CD8-positive, alpha-beta memory T cell (primary cell): ENCODE measurements around the gene TGIF2. TPM values are rescaled to one million over a fixed set of nuclear protein-coding genes. Genes with fewer than 3 reads are reported as not detected.
A peak's percentile ranks its signal among the peaks of the same experiment; 100 is the strongest.
"Not testable (repeated sequence)": the region's sequence is repeated elsewhere in the genome, so short reads cannot be mapped to it uniquely, and the experiment has no call there.

Source experiments
- CTCF ChIA-PET: fragments of 350-600 bp; sonication (Branson Sonifier 250); formaldehyde crosslinking; loops from one replicate; lab custom pipeline; 2021; ENCODE audit warnings: antibody characterized with exemption; lab: Charles Lee
- POLR2A ChIA-PET: fragments of 350-600 bp; sonication (Branson Sonifier 250); formaldehyde crosslinking; loops from one replicate; lab custom pipeline; 2021; ENCODE audit warnings: antibody characterized with exemption; lab: Charles Lee
- DNase-seq, 5 donors: peaks; one replicate each; pipeline versions ENCODE4 v3.0.0 to v3.0.0-alpha.2; 2020 to 2022; ENCODE audit warnings: mixed read lengths in 1 of 5
- H3K27ac ChIP-seq: one replicate; pipeline ENCODE4 v1.7.0; 2013; ENCODE audit warnings: low read depth, mild to moderate bottlenecking, low read length, moderate library complexity
- H3K27me3 ChIP-seq: 2 replicates; pipeline ENCODE4 v1.7.0; 2013; ENCODE audit warnings: low read length, mild to moderate bottlenecking; ENCODE audit not compliant: insufficient read depth, poor library complexity, severe bottlenecking
- H3K36me3 ChIP-seq: 2 replicates; pipeline ENCODE4 v1.7.0; 2013; ENCODE audit warnings: mild to moderate bottlenecking, low read length, moderate library complexity; ENCODE audit not compliant: insufficient read depth
- H3K4me1 ChIP-seq: 2 replicates; pipeline ENCODE4 v1.7.0; 2013; ENCODE audit warnings: mild to moderate bottlenecking, low read length, moderate library complexity; ENCODE audit not compliant: insufficient read depth
- H3K4me3 ChIP-seq: 2 replicates; pipeline ENCODE4 v1.7.0; 2013; ENCODE audit warnings: mild to moderate bottlenecking, low read length
- H3K9me3 ChIP-seq: 2 replicates; pipeline ENCODE4 v1.7.0; 2013; ENCODE audit warnings: mild to moderate bottlenecking, low read length
- H3K27ac Mint-ChIP-seq, 8 donors: one replicate each; pipeline ENCODE4 v1.8.0; 2020 to 2021; ENCODE audit warnings: mixed read lengths in 8 of 8, mild to moderate bottlenecking in 6 of 8, inconsistent platforms in 3 of 8, moderate library complexity in 3 of 8
- H3K27me3 Mint-ChIP-seq, 2 donors: one replicate each; pipeline ENCODE4 v1.8.0; 2020 to 2021; ENCODE audit warnings: mixed read lengths in 2 of 2, mild to moderate bottlenecking in 1 of 2, moderate library complexity in 1 of 2
- H3K36me3 Mint-ChIP-seq, 3 donors: one replicate each; pipeline ENCODE4 v1.8.0; 2020 to 2021; ENCODE audit warnings: mixed read lengths in 3 of 3, inconsistent platforms in 1 of 3, mild to moderate bottlenecking in 1 of 3
- H3K4me1 Mint-ChIP-seq, 3 donors: one replicate each; pipeline ENCODE4 v1.8.0; 2020 to 2021; ENCODE audit warnings: mixed read lengths in 3 of 3, inconsistent platforms in 1 of 3, mild to moderate bottlenecking in 1 of 3
- H3K4me3 Mint-ChIP-seq, 7 donors: one replicate each; pipeline ENCODE4 v1.8.0; 2020 to 2021; ENCODE audit warnings: mixed read lengths in 7 of 7, mild to moderate bottlenecking in 6 of 7, moderate library complexity in 4 of 7, inconsistent platforms in 2 of 7
- H3K9me3 Mint-ChIP-seq, 5 donors: one replicate each; pipeline ENCODE4 v1.8.0; 2020 to 2022; ENCODE audit warnings: mixed read lengths in 5 of 5, mild to moderate bottlenecking in 3 of 5, moderate library complexity in 2 of 5, inconsistent platforms in 1 of 5
- polyA plus RNA-seq: library from polyadenylated mRNA; unstranded; fragments of 300-500 nt; fragmentation: Illumina TruSeq; gene quantifications from one replicate; pipeline ENCODE4 v1.2.3, GENCODE V29; 2021
- total RNA-seq, 2 experiments: library from RNA; stranded (reverse); gene quantifications; one replicate each; pipeline ENCODE4 v1.2.3, GENCODE V29; 2021

TGIF2 gene
- total and polyA plus RNA-seq, 3 experiments from 2014 or later: 24.6 to 49.8 (median 46.1) TPM

- Mint-ChIP-seq H3K4me3 (peak overlapping the region in 1 of 7 donors; percentile 27), H3K9me3 (no peaks in the 10 kb centered on the region), H3K27ac (no peak overlapping the region), H3K4me1 (peaks cover 0 to 3% (median 0%) of the 10 kb centered on the region in 3 donors), H3K27me3 (no peaks in the 10 kb centered on the region), H3K36me3 (no peaks in the 10 kb centered on the region)
- Histone ChIP-seq H3K4me3 (no peak overlapping the region), H3K36me3 (no peaks in the 10 kb centered on the region), H3K27me3 (no peaks in the 10 kb centered on the region), H3K27ac (no peak overlapping the region), H3K9me3 (no peaks in the 10 kb centered on the region), H3K4me1 (no peaks in the 10 kb centered on the region)
- CTCF ChIA-PET: interaction anchor here (0.7 to 1.9 kb wide), 3 partner anchors 41 to 388 kb away, joined by 3 to 4 read pairs (median 3); no protein-coding TSS in a partner anchor
- no peak for DNase-seq
- POLR2A ChIA-PET: no interaction called here
These were observed 22.6 kb upstream of the TGIF2 start for GRCh38 chr20:36550790-36551299.

DNA sequence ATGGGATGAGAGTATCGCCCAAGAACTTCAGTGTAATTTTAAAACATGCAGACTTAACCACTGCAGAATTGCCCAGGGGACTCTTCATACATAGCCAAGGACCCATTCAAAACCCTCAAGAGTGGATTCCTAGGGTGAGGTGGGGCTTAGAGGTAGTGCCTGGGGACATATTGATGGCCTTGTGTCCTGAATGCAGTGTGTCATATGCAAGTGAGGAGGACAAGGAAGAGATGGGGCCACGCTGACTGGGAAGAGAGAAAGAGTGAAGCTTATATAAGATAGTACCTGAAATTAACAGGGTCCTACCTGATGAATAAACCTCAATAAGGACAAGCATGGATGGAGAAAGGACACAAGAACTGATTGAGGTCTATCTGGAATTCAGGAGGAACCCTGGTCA is 18.1 kb upstream of the TGIF2 start:
- H3K27ac Mint-ChIP-seq: no peak overlapping the region

DNA sequence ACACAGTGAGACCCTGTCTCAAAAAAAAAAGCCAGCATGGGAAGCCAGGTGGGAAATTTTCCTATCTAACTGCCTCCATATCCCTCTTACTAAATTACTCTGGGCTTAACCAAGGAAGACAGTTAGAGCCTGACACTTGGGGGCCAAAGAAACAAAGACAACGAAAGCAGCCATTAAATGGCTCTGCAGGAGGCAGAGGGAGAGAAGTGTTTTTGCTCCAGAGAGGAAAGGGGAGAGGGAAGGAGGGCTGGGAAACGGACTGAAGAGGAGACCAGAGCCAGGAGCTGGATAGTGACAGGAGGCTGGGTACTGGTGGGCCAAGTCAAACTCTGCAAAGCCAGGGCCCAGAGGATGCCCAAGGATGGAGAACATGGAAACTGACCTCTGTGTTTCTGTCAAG is 10.7 kb upstream of the TGIF2 start:
- Mint-ChIP-seq H3K27me3 (peaks cover 0 to 1% of the 10 kb centered on the region in 2 donors), H3K27ac (peak overlapping the region in 2 of 8 donors; percentile 28 to 68), H3K9me3 (peaks cover 3 to 16% (median 9%) of the 10 kb centered on the region in 5 donors), H3K4me3 (no peak overlapping the region), H3K36me3 (peaks cover 0 to 2% (median 1%) of the 10 kb centered on the region in 3 donors), H3K4me1 (peaks cover 20 to 21% (median 21%) of the 10 kb centered on the region in 3 donors)
- ChIA-PET CTCF (interaction anchor here (0.9 kb wide), 1 partner anchor 11 kb away, joined by 3 read pairs; the partner anchor contains the start of gene TGIF2), POLR2A (no interaction called here)
- peaks cover 7% of the 10 kb centered on the region for H3K9me3 ChIP-seq
- H3K27ac ChIP-seq: no peak overlapping the region
- no peaks in the 10 kb centered on the region for H3K36me3 ChIP-seq
- DNase-seq: no peak
- peaks cover 7% of the 10 kb centered on the region for H3K4me1 ChIP-seq
- H3K4me3 ChIP-seq: no peak overlapping the region
- H3K27me3 ChIP-seq: no peaks in the 10 kb centered on the region

More for the DNA sequence above, 18.1 kb upstream of the TGIF2 start:
- Mint-ChIP-seq H3K27me3 (no peaks in the 10 kb centered on the region), H3K4me3 (peak overlapping the region in 1 of 7 donors; percentile 51), H3K36me3 (no peaks in the 10 kb centered on the region), H3K9me3 (no peaks in the 10 kb centered on the region), H3K4me1 (peaks cover 9 to 10% (median 9%) of the 10 kb centered on the region in 3 donors)
- ChIA-PET CTCF (interaction anchor here (0.6 kb wide), 1 partner anchor 39 kb away, joined by 3 read pairs; no protein-coding TSS in a partner anchor), POLR2A (no interaction called here)
- no peaks in the 10 kb centered on the region for H3K27me3 ChIP-seq
- no peak overlapping the region for H3K27ac ChIP-seq
- peaks cover 10% of the 10 kb centered on the region for H3K4me1 ChIP-seq
- no peak for DNase-seq
- H3K4me3 ChIP-seq: no peak overlapping the region
- no peaks in the 10 kb centered on the region for H3K36me3 ChIP-seq
- H3K9me3 ChIP-seq: no peaks in the 10 kb centered on the region

- H3K4me1 Mint-ChIP-seq: peaks cover 20 to 21% (median 21%) of the 10 kb centered on the region in 3 donors
- no peak overlapping the region for H3K27ac ChIP-seq
These were observed 10.0 kb upstream of the TGIF2 start for GRCh38 chr20:36563374-36563773.

GRCh38 chr20:36564078-36564725 is 9.2 kb upstream of the TGIF2 start:
- H3K36me3 Mint-ChIP-seq, CTCF ChIA-PET, H3K27me3 ChIP-seq, H3K4me3 ChIP-seq, H3K27ac ChIP-seq, H3K9me3 ChIP-seq, POLR2A ChIA-PET, H3K4me1 ChIP-seq, H3K27me3 Mint-ChIP-seq, H3K36me3 ChIP-seq: not testable (repeated sequence)
- peak in 1 of 5 donors; percentile 64 for DNase-seq
- H3K4me3 Mint-ChIP-seq: peak overlapping the region in 1 of 7 donors; percentile 25
- H3K4me1 Mint-ChIP-seq: peaks cover 20 to 21% (median 21%) of the 10 kb centered on the region in 3 donors
- H3K27ac Mint-ChIP-seq: peak overlapping the region; percentile 28 to 97 (median 90)
- peaks cover 3 to 16% (median 9%) of the 10 kb centered on the region in 5 donors for H3K9me3 Mint-ChIP-seq

More at GRCh38 chr20:36563374-36563773, 10.0 kb upstream of the TGIF2 start:
- peak overlapping the region in 5 of 8 donors; percentile 28 to 93 (median 86) for H3K27ac Mint-ChIP-seq
- Histone ChIP-seq H3K27me3 (no peaks in the 10 kb centered on the region), H3K4me3 (no peak overlapping the region), H3K4me1 (peaks cover 7% of the 10 kb centered on the region), H3K36me3 (no peaks in the 10 kb centered on the region), H3K9me3 (peaks cover 7% of the 10 kb centered on the region)
- ChIA-PET CTCF (no interaction called here), POLR2A (no interaction called here)
- H3K36me3 Mint-ChIP-seq: peaks cover 0 to 2% (median 1%) of the 10 kb centered on the region in 3 donors
- H3K27me3 Mint-ChIP-seq: peaks cover 0 to 1% of the 10 kb centered on the region in 2 donors
- peaks cover 3 to 16% (median 9%) of the 10 kb centered on the region in 5 donors for H3K9me3 Mint-ChIP-seq
- H3K4me3 Mint-ChIP-seq: no peak overlapping the region
- DNase-seq: no peak

DNA sequence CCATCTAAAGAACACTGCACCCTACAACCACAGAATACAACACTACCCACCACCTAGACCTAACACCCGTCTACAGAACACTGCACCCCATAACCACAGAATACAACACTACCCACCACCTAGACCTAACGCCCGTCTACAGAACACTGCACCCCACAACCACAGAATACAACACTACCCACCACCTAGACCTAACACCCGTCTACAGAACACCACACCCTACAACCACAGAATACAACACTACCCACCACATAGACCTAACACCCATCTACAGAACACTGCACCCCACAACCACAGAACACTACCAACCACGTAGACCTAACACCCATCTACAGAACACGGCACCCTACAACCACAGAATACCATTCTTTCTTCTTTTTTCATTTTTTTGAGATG is 8.7 kb upstream of the TGIF2 start:
- H3K27me3 Mint-ChIP-seq, H3K36me3 ChIP-seq, H3K4me1 ChIP-seq, H3K4me3 ChIP-seq, H3K9me3 ChIP-seq, H3K36me3 Mint-ChIP-seq, CTCF ChIA-PET, H3K27me3 ChIP-seq, H3K27ac ChIP-seq: not testable (repeated sequence)
- Mint-ChIP-seq H3K27ac (peak overlapping the region in 7 of 8 donors; percentile 28 to 92 (median 83)), H3K4me3 (peak overlapping the region in 3 of 7 donors; percentile 1 to 43 (median 30)), H3K9me3 (peaks cover 3 to 16% (median 9%) of the 10 kb centered on the region in 5 donors), H3K4me1 (peaks cover 20 to 21% (median 21%) of the 10 kb centered on the region in 3 donors)
- peak in 2 of 5 donors; percentile 8 to 72 for DNase-seq
- POLR2A ChIA-PET: interaction anchor here (0.6 kb wide), 1 partner anchor 9 kb away, joined by 3 read pairs; the partner anchor contains the start of gene TGIF2

- Histone ChIP-seq H3K27ac (no peak overlapping the region), H3K4me3 (no peak overlapping the region), H3K9me3 (peaks cover 7% of the 10 kb centered on the region), H3K4me1 (peaks cover 7% of the 10 kb centered on the region), H3K27me3 (no peaks in the 10 kb centered on the region), H3K36me3 (no peaks in the 10 kb centered on the region)
- CTCF ChIA-PET: interaction anchor here (0.8 kb wide), 1 partner anchor 23 kb away, joined by 4 read pairs; no protein-coding TSS in a partner anchor
- Mint-ChIP-seq H3K4me3 (peak overlapping the region in 1 of 7 donors; percentile 15), H3K27ac (peak overlapping the region in 3 of 8 donors; percentile 28 to 92 (median 83)), H3K4me1 (peaks cover 20 to 21% (median 21%) of the 10 kb centered on the region in 3 donors), H3K36me3 (peaks cover 0 to 2% (median 1%) of the 10 kb centered on the region in 3 donors), H3K27me3 (peaks cover 0 to 1% of the 10 kb centered on the region in 2 donors), H3K9me3 (peaks cover 3 to 16% (median 9%) of the 10 kb centered on the region in 5 donors)
- DNase-seq: no peak
- POLR2A ChIA-PET: no interaction called here
These were observed 7.9 kb upstream of the TGIF2 start for GRCh38 chr20:36565520-36565919.
